HCT116 (cell line): ENCODE results near the gene PPIL1.

Source experiments
- CTCF ChIP-seq, 3 experiments: fragments of 200-600 bp in 1 of 3; sonication (generic) in 1 of 3; IDR thresholded peaks in 2 of 3; conservative IDR thresholded peaks in 1 of 3; 2 replicates each; pipeline ENCODE4 v1.5.1; 2012 to 2017; ENCODE audit warnings: low read depth in 2 of 3, low read length in 2 of 3, antibody characterized with exemption in 1 of 3, borderline replicate concordance in 1 of 3, control low read depth in 1 of 3, mild to moderate bottlenecking in 1 of 3, mixed read lengths in 1 of 3, mixed run types in 1 of 3, moderate library complexity in 1 of 3; ENCODE audit not compliant: insufficient read depth in 1 of 3
- EZH2phosphoT487 ChIP-seq: fragments of 200-600 bp; IDR thresholded peaks from 2 replicates; pipeline ENCODE4 v1.6.1; 2018; ENCODE audit warnings: antibody characterized with exemption, borderline replicate concordance
- FOSL1 ChIP-seq: IDR thresholded peaks from 2 replicates; pipeline ENCODE4 v1.6.1; 2012; ENCODE audit warnings: low read depth
- JUND ChIP-seq: IDR thresholded peaks from 2 replicates; pipeline ENCODE4 v1.6.1; 2012
- MAX ChIP-seq: IDR thresholded peaks from 2 replicates; pipeline ENCODE4 v1.6.1; 2012
- POLR2A ChIP-seq: IDR thresholded peaks from 2 replicates; pipeline ENCODE4 v1.7.0; 2011; ENCODE audit warnings: borderline replicate concordance; ENCODE audit not compliant: insufficient read depth, insufficient read length; ENCODE audit errors: extremely low read depth
- POLR2AphosphoS5 ChIP-seq: IDR thresholded peaks from 2 replicates; pipeline ENCODE4 v1.6.1; 2011; ENCODE audit warnings: mild to moderate bottlenecking, low read depth, low read length, moderate library complexity
- REST ChIP-seq: IDR thresholded peaks from 2 replicates; pipeline ENCODE4 v1.6.1; 2012; ENCODE audit warnings: low read depth
- SIN3A ChIP-seq: IDR thresholded peaks from 2 replicates; pipeline ENCODE4 v1.6.1; 2012; ENCODE audit warnings: low read depth

DNA sequence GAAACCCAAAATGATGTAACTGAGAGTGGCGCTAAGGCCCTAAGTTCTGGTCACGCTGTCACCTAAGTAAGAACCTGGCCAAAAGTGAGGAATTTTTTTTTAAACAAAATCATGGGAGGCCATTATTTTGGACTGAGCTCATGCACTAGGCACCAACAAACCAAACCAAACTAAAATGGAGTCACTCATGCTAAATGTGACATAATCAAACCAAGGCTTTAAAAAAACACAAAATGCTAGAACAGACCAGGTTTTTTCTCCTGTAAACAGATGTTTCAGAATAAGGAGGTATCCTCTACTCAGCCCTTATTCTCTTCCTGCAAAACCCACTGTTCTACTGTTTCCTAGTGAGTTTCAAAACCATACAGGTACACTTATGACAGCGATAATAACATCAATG lies 10.0 kb upstream of the PPIL1 start:
- TF ChIP-seq CTCF (IDR thresholded peaks at IDR 0.05 in 2 of 3, conservative IDR thresholded peaks at IDR 0.05 in 1 of 3; ENCODE audit: borderline replicate concordance in 1 of 3, insufficient read depth in 1 of 3, low read depth in 2 of 3, low read length in 2 of 3) (no peak), JUND (no peak), POLR2AphosphoS5 (no peak), POLR2A (no peak), MAX (no peak), FOSL1 (no peak), REST (no peak), SIN3A (no peak), EZH2phosphoT487 (no peak)
